T-cell (primary cell): Measurements from ENCODE around the gene CTNNBIP1. TPM values are rescaled to one million over a fixed set of nuclear protein-coding genes. Genes with fewer than 3 reads are reported as not detected.

Experiments
- ATAC-seq, 4 experiments: fragments of 200-7000 bp in 3 of 4; fragments of 150-1000 bp in 1 of 4; cut with Tn5 transposase; replicated peaks in 1 of 4; 1 replicate in 3 of 4; 2 replicates in 1 of 4; pipeline ENCODE4 v1.10.0; 2021; ENCODE audit warnings: moderate library complexity in 3 of 4, mild to moderate bottlenecking in 2 of 4, moderate number of reproducible peaks in 1 of 4
- CTCF ChIA-PET, 2 donors: fragments of 300-600 bp; sonication (Branson Sonifier 250); formaldehyde crosslinking; loops; one replicate each; lab custom pipeline; 2022; ENCODE audit warnings: antibody characterized with exemption in 2 of 2; lab: Charles Lee
- POLR2A ChIA-PET, 2 donors: fragments of 300-600 bp; sonication (Branson Sonifier 250); formaldehyde crosslinking; loops; one replicate each; lab custom pipeline; 2022; ENCODE audit warnings: antibody characterized with exemption in 2 of 2; lab: Charles Lee
- DNase-seq, 35 experiments: peaks; one replicate each; pipeline versions ENCODE4 v3.0.0 to v3.0.0-alpha.2; 2013 to 2023
- H3K27ac ChIP-seq: one replicate; pipeline ENCODE4 v1.5.1; 2013; ENCODE audit warnings: low read length
- H3K27me3 ChIP-seq, 2 experiments: replicated peaks in 1 of 2; 1 replicate in 1 of 2; 2 replicates in 1 of 2; pipeline versions ENCODE4 v1.6.1 to v1.7.0; 2013; ENCODE audit warnings: low read length in 1 of 2, mixed read lengths in 1 of 2; ENCODE audit not compliant: control insufficient read depth in 2 of 2, insufficient read depth in 2 of 2; ENCODE audit errors: extremely low read depth in 1 of 2
- H3K36me3 ChIP-seq, 2 donors: 1 replicate in 1 of 2; 2 replicates in 1 of 2; pipeline versions ENCODE4 v1.6.1 to v1.7.0; 2013; ENCODE audit warnings: low read length in 1 of 2; ENCODE audit not compliant: control insufficient read depth in 2 of 2, insufficient read depth in 1 of 2; ENCODE audit errors: extremely low read depth in 1 of 2
- H3K4me1 ChIP-seq, 2 experiments: 1 replicate in 1 of 2; 2 replicates in 1 of 2; pipeline versions ENCODE4 v1.6.1 to v1.7.0; 2013; ENCODE audit warnings: low read length in 2 of 2, mixed read lengths in 1 of 2; ENCODE audit not compliant: insufficient read depth in 2 of 2, control insufficient read depth in 1 of 2; ENCODE audit errors: extremely low read depth in 1 of 2
- H3K4me3 ChIP-seq, 2 donors: 1 replicate in 1 of 2; 2 replicates in 1 of 2; pipeline versions ENCODE4 v1.5.1 to v1.7.0; 2013; ENCODE audit warnings: mild to moderate bottlenecking in 2 of 2, low read length in 1 of 2, moderate library complexity in 1 of 2; ENCODE audit not compliant: control insufficient read depth in 1 of 2; ENCODE audit errors: extremely low read depth in 1 of 2
- H3K9me3 ChIP-seq: 2 replicates; pipeline ENCODE4 v1.7.0; 2013
- H3K27ac Mint-ChIP-seq, 2 donors: one replicate each; pipeline ENCODE4 v1.8.0; 2020 to 2021; ENCODE audit warnings: mild to moderate bottlenecking in 2 of 2, mixed read lengths in 2 of 2
- H3K27me3 Mint-ChIP-seq, 2 donors: one replicate each; pipeline ENCODE4 v1.8.0; 2021 to 2022; ENCODE audit warnings: mixed read lengths in 2 of 2
- H3K36me3 Mint-ChIP-seq: one replicate; pipeline ENCODE4 v1.8.0; 2021; ENCODE audit warnings: mixed read lengths
- H3K4me1 Mint-ChIP-seq, 3 donors: one replicate each; pipeline ENCODE4 v1.8.0; 2020 to 2022; ENCODE audit warnings: mixed read lengths in 3 of 3, mild to moderate bottlenecking in 1 of 3
- H3K4me3 Mint-ChIP-seq, 3 donors: one replicate each; pipeline ENCODE4 v1.8.0; 2020 to 2022; ENCODE audit warnings: mild to moderate bottlenecking in 3 of 3, mixed read lengths in 3 of 3, moderate library complexity in 3 of 3
- H3K9me3 Mint-ChIP-seq, 3 donors: one replicate each; pipeline ENCODE4 v1.8.0; 2020 to 2022; ENCODE audit warnings: mixed read lengths in 3 of 3
- WGBS: methylation state at CpG from one replicate; pipeline ENCODE4 v1.1.5; 2013; ENCODE audit warnings: missing lambda C conversion rate; ENCODE audit not compliant: insufficient coverage; 5-methylcytosine and 5-hydroxymethylcytosine counted together
- total RNA-seq, 35 experiments: library from RNA in 6 of 35; stranded (reverse) in 6 of 35; fragments of 120-200 nt in 1 of 35; gene quantifications; one replicate each; pipeline versions ENCODE4 v1.2.1 to v1.2.4 and lab custom pipeline; 2013 to 2026

Gene CTNNBIP1
- total RNA-seq, 5 donors from 2014 or later (not counting 1 experiment from before 2014, with no cell fraction given): 9.1 to 11.1 (median 9.6) TPM

DNA sequence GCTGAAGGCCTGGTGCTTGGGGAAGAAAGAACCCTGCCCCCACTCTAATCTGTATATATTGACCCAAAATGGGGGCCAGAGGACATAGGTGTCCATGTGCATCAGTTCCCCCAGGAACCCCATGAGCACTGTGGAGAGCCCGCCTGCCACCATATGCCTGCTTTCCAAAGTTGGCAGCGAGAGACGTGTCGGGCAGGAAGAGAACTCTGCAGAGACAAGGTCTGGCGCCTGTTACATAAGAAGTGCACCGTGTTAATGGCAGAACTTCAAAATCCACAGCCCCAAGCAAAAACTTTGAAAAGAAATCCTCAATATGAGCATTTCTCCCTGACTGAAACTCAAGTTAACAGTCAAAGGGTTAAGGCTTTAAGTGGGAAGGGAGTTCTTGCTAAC is 8.0 kb downstream of the CTNNBIP1 start:
- H3K9me3 ChIP-seq: no peaks in the 10 kb centered on the region
- H3K27ac Mint-ChIP-seq: no peak overlapping the region
- H3K27me3 Mint-ChIP-seq: no peaks in the 10 kb centered on the region
- H3K4me3 ChIP-seq: no peak overlapping the region
- H3K4me3 Mint-ChIP-seq: no peak overlapping the region
- H3K4me1 Mint-ChIP-seq: peaks cover 17 to 26% (median 24%) of the 10 kb centered on the region in 3 donors
- CTCF ChIA-PET: no interaction called here
- peaks cover 0 to 9% of the 10 kb centered on the region in 2 experiments for H3K4me1 ChIP-seq
- ATAC-seq (no peak), DNase-seq (no peak)
- no peaks in the 10 kb centered on the region for H3K36me3 Mint-ChIP-seq
- POLR2A ChIA-PET: no interaction called here
- H3K27me3 ChIP-seq: no peaks in the 10 kb centered on the region
- WGBS: 100% methylated on average over 4 of the region's 6 CpGs
- no peaks in the 10 kb centered on the region for H3K36me3 ChIP-seq
- no peak overlapping the region for H3K27ac ChIP-seq
- no peaks in the 10 kb centered on the region for H3K9me3 Mint-ChIP-seq

DNA sequence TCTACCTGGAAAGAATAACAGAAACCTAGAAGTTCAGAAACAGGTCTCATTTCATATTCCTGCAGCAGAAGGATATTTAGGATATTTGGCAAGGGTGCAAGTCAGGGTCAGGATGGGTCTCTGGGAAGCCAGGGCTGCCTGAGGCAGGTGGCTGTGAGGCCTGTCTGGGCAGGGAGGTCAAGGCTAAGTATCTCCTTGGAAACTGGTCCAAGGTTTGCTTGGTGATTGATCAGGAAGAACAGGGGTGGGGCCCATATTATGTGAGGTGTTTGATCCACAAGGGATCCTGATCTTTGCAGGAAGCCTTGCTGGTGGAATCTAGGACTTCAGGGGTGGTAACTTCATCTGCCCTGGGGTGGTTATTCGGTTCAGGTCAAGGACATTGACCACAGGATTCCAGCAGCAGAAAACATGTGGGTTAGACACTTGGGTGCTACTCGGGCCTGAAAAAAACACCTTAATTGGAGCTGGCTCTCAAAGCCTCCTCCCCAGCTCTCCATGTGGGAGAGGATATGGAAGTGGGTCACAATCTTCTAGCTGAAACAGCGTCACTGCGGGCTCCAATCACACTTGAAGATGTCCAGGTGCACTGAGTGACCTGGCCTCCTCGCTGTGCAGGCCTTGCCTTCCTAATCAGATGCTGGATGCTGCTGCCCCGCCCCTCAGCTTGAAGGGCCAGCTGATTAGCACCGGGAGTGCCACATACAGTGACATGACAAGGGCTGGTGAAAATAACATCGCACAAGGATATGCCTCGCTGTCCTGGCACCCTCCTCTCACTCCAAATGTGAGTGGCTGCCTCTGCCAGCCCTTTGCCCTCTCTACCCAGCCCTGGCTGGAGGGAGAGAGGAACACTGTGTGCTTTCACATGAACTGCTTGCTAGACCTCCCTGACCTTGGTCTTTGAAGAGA is 8.7 kb downstream of the CTNNBIP1 start:
- CTCF ChIA-PET: no interaction called here
- Histone ChIP-seq H3K27me3 (no peaks in the 10 kb centered on the region), H3K4me3 (no peak overlapping the region), H3K9me3 (no peaks in the 10 kb centered on the region), H3K27ac (no peak overlapping the region), H3K4me1 (peaks cover 0 to 9% of the 10 kb centered on the region in 2 experiments), H3K36me3 (no peaks in the 10 kb centered on the region)
- WGBS: 94% methylated on average over 5 of the region's 9 CpGs
- POLR2A ChIA-PET: no interaction called here
- Mint-ChIP-seq H3K9me3 (no peaks in the 10 kb centered on the region), H3K36me3 (no peaks in the 10 kb centered on the region), H3K27ac (peak overlapping the region; percentile 27 to 72), H3K4me1 (peaks cover 15 to 26% (median 24%) of the 10 kb centered on the region in 3 donors), H3K4me3 (no peak overlapping the region), H3K27me3 (no peaks in the 10 kb centered on the region)
- no peak for DNase-seq
- ATAC-seq: peak in 1 of 4 experiments; percentile 19

- DNase-seq: peak in 2 of 35 experiments; percentile 3 to 35
- H3K27me3 Mint-ChIP-seq: no peaks in the 10 kb centered on the region
- CTCF ChIA-PET: no interaction called here
- H3K4me1 Mint-ChIP-seq: peaks cover 15 to 26% (median 24%) of the 10 kb centered on the region in 3 donors
- WGBS: 57% methylated on average over 2 of the region's 18 CpGs
- peak overlapping the region in 1 of 2 donors; percentile 2 for H3K4me3 ChIP-seq
- POLR2A ChIA-PET: no interaction called here
- peak overlapping the region; percentile 28 to 36 for H3K27ac Mint-ChIP-seq
- no peak overlapping the region for H3K27ac ChIP-seq
- H3K4me1 ChIP-seq: peaks cover 0 to 9% of the 10 kb centered on the region in 2 experiments
- no peaks in the 10 kb centered on the region for H3K27me3 ChIP-seq
- H3K36me3 Mint-ChIP-seq: no peaks in the 10 kb centered on the region
- H3K36me3 ChIP-seq: no peaks in the 10 kb centered on the region
- no peaks in the 10 kb centered on the region for H3K9me3 ChIP-seq
- peak; percentile 23 to 71 (median 38) for ATAC-seq
- H3K9me3 Mint-ChIP-seq: no peaks in the 10 kb centered on the region
- peak overlapping the region; percentile 14 to 46 (median 21) for H3K4me3 Mint-ChIP-seq
These were observed 9.7 kb downstream of the CTNNBIP1 start for GRCh38 chr1:9900142-9901043.

GRCh38 chr1:9894115-9894514 is 16.0 kb downstream of the CTNNBIP1 start:
- peaks cover 3 to 16% (median 13%) of the 10 kb centered on the region in 3 donors for H3K4me1 Mint-ChIP-seq
- Histone ChIP-seq H3K27ac (no peak overlapping the region), H3K4me1 (no peaks in the 10 kb centered on the region), H3K4me3 (no peak overlapping the region), H3K36me3 (peaks cover 0 to 3% of the 10 kb centered on the region in 2 donors), H3K27me3 (no peaks in the 10 kb centered on the region), H3K9me3 (no peaks in the 10 kb centered on the region)
- no peak overlapping the region for H3K4me3 Mint-ChIP-seq
- DNase-seq (no peak), ATAC-seq (no peak)
- no peak overlapping the region for H3K27ac Mint-ChIP-seq
- whole genome bisulfite sequencing: no CpG with 5 or more reads among the region's 3 CpGs
- H3K9me3 Mint-ChIP-seq: no peaks in the 10 kb centered on the region
- POLR2A ChIA-PET: interaction anchor here in 1 of 2 donors (0.6 kb wide), 1 partner anchor 114 kb away, joined by 3 read pairs; no protein-coding TSS in a partner anchor
- CTCF ChIA-PET: no interaction called here
- no peaks in the 10 kb centered on the region for H3K27me3 Mint-ChIP-seq
- no peaks in the 10 kb centered on the region for H3K36me3 Mint-ChIP-seq

GRCh38 chr1:9892563-9893528 is 17.2 kb downstream of the CTNNBIP1 start:
- POLR2A ChIA-PET: interaction anchor here (0.6 kb wide), 2 partner anchors 177 to 179 kb away, joined by 3 to 4 read pairs; no protein-coding TSS in a partner anchor
- Mint-ChIP-seq H3K4me3 (no peak overlapping the region), H3K9me3 (no peaks in the 10 kb centered on the region), H3K36me3 (no peaks in the 10 kb centered on the region), H3K4me1 (peaks cover 3 to 17% (median 13%) of the 10 kb centered on the region in 3 donors), H3K27ac (no peak overlapping the region), H3K27me3 (no peaks in the 10 kb centered on the region)
- no peaks in the 10 kb centered on the region for H3K4me1 ChIP-seq
- no peaks in the 10 kb centered on the region for H3K9me3 ChIP-seq
- peaks cover 0 to 3% of the 10 kb centered on the region in 2 donors for H3K36me3 ChIP-seq
- H3K27ac ChIP-seq: no peak overlapping the region
- no peak overlapping the region for H3K4me3 ChIP-seq
- no peak for ATAC-seq
- H3K27me3 ChIP-seq: no peaks in the 10 kb centered on the region
- CTCF ChIA-PET: interaction anchor here in 1 of 2 donors (0.6 kb wide), 1 partner anchor 461 kb away, joined by 4 read pairs; no protein-coding TSS in a partner anchor
- 78% methylated on average over 7 of the region's 14 CpGs for WGBS
- peak in 1 of 35 experiments; percentile 8 for DNase-seq
